GM12892 (cell line): Measurements from ENCODE around the gene C3orf18.

ENCODE experiments used
- POLR2A ChIP-seq: IDR thresholded peaks from 2 replicates; pipeline ENCODE4 v1.6.1; 2011; ENCODE audit warnings: low read depth, low read length, control low read depth
- POLR2AphosphoS5 ChIP-seq: IDR thresholded peaks from 2 replicates; pipeline ENCODE4 v1.6.1; 2011; ENCODE audit warnings: low read depth, low read length, control low read depth

DNA sequence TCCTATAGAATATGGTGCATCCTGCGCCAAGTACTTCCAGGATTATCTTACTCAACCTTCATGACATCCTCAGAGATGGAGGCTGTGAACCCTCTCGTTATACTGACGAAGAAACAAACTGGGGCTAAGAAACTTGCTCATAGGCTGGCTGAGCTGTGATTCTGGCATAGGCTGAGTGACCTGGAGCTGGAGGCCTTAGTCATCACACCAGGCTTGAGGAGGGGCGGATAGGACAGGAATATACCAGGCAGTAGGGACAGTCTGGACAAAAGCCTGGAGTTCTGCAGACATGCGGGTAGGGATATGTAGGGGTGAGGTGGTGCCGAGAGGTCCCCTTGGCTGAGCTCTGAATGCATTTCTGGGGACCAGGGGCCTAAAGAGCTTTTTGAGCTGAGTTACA is 19.8 kb upstream of the C3orf18 start:
- TF ChIP-seq POLR2AphosphoS5 (no peak), POLR2A (no peak)
